ENCODE results near the gene POU3F3. TPM values are rescaled to one million over a fixed set of nuclear protein-coding genes. Genes with fewer than 3 reads are reported as not detected.

Gene POU3F3
- total and polyA plus RNA-seq, 2 of the 8 experiments (the other 6 are each of a cell fraction or from before 2014, with no cell fraction given): 0.09 TPM; not detected in 1

- TF ChIP-seq CHD7 (IDR thresholded peaks at IDR 0.05; ENCODE audit: insufficient replicate concordance, low read length): no peak
- no peak for TF ChIP-seq CREB1 (IDR thresholded peaks at IDR 0.05)
- TF ChIP-seq NANOG (IDR thresholded peaks at IDR 0.05; ENCODE audit: insufficient read depth, low read depth, low read length, poor library complexity, severe bottlenecking): no peak
- no peak for TF ChIP-seq GABPA (IDR thresholded peaks at IDR 0.05; ENCODE audit: borderline replicate concordance, insufficient read depth, low read length)
- no peak for TF ChIP-seq MAFK (IDR thresholded peaks at IDR 0.05; ENCODE audit: low read depth, low read length)
- TF ChIP-seq BRCA1 (IDR thresholded peaks at IDR 0.05; ENCODE audit: low read depth, low read length): no peak
- TF ChIP-seq KDM1A (IDR thresholded peaks at IDR 0.05; ENCODE audit: borderline replicate concordance, low read length): no peak
Measured at GRCh38 chr2:104890685-104891069, 36.8 kb downstream of the POU3F3 start (continued).
